Transverse colon (tissue), 4 donors: ENCODE data around the gene PKMYT1.

Experiments used
- CTCF ChIP-seq, 5 experiments: fragments of 200-600 bp in 3 of 5; fragments of 450-650 bp in 2 of 5; sonication (generic) in 3 of 5; IDR thresholded peaks; 1 replicate in 2 of 5; 2 replicates in 3 of 5; pipeline ENCODE4 v1.5.1; 2016 to 2017; ENCODE audit warnings: antibody characterized with exemption in 5 of 5, inconsistent platforms in 3 of 5, mild to moderate bottlenecking in 2 of 5, moderate library complexity in 1 of 5
- EP300 ChIP-seq: sonication (generic); formaldehyde crosslinking; IDR thresholded peaks from one replicate; pipeline ENCODE4 v1.6.1; 2017; ENCODE audit warnings: antibody characterized with exemption, low read depth
- POLR2A ChIP-seq: fragments of 450-650 bp; IDR thresholded peaks from one replicate; pipeline ENCODE4 v1.6.1; 2016; ENCODE audit warnings: antibody characterized with exemption, mild to moderate bottlenecking, moderate library complexity
- POLR2AphosphoS5 ChIP-seq, 3 donors: sonication (generic); formaldehyde crosslinking; IDR thresholded peaks; one replicate each; pipeline ENCODE4 v1.6.1; 2016; ENCODE audit warnings: antibody characterized with exemption in 3 of 3

GRCh38 chr16:2963074-2963722 lies 17.0 kb downstream of the PKMYT1 start:
- TF ChIP-seq CTCF (IDR thresholded peaks at IDR 0.05) (no peak), POLR2AphosphoS5 (IDR thresholded peaks at IDR 0.05) (no peak), EP300 (no peak), POLR2A (no peak)
